Ecto neural progenitor cell (in vitro differentiated cells): ENCODE results near the gene GRAMD1A.
"Not testable (repeated sequence)": the region's sequence is repeated elsewhere in the genome, so short reads cannot be mapped to it uniquely, and the experiment has no call there.

Experiments
- DNase-seq: peaks from one replicate; pipeline ENCODE4 v3.0.0-alpha.2; 2018; ENCODE audit warnings: low spot score

The GRAMD1A gene

DNA sequence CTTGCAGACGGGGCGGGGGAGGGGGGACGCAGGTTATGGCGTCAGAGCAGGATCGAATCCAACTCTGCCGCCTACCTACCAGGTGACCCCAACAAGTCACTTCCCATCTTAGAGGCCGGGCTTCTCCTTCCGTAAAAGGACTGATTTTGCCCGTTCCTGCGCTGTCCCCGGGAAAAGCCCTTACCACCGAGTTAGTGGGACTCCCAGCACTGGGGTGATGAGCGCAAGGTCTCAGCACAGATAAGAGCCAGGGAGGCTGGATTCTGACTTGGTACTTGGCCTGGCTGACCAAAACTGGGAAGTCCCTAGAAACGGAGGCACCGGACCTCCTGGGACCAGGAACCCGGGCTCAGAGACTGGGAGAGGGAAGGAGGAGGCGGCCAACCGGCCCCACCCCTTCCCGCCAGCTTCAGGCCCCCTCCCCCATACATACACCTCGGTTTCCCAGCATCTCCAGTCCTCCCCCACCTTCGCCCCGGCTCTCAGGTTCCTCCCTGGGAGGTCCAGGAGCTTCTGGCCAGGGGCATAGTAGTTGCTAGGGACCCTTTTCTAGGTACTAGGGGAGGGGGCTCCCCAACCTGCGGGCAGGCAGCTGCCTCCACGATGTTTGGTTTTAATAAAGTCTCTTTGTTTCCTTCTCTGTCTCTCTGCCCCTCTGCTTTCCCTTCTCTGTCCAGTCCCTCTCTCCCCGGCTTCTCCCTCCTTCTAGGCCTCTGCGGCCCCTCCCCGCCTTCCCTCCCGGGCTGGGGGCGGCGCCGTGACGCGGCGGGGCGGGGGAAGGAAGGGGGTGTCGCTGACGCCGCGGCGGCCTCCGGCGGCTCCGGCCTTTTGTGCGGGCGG, at the start of gene GRAMD1A:
Gene GRAMD1A (plus strand): TSS at position 826 of the 840 bp plus-strand sequence. CDS start 156 bp downstream, outside the sequence.
- DNase-seq, result no peak

DNA sequence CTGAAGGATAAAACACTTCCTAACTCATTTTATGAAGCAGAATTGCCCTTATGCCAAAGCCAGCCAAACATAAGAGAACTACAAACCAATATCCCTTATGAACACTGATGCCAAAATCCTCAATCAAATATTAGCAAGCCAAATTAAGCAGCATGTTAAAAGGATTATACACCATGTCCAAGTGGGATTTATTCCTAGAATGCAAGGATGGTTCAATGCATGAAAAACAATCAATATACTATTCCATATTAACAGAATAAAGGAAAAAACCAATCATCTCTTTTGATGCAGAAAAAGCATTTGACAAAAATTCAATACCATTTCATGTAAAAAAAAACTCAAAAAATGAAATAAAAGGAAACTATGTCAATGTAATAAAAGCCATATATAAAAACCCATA, 47.0 kb upstream of the GRAMD1A start:
- DNase-seq, result no peak

DNA sequence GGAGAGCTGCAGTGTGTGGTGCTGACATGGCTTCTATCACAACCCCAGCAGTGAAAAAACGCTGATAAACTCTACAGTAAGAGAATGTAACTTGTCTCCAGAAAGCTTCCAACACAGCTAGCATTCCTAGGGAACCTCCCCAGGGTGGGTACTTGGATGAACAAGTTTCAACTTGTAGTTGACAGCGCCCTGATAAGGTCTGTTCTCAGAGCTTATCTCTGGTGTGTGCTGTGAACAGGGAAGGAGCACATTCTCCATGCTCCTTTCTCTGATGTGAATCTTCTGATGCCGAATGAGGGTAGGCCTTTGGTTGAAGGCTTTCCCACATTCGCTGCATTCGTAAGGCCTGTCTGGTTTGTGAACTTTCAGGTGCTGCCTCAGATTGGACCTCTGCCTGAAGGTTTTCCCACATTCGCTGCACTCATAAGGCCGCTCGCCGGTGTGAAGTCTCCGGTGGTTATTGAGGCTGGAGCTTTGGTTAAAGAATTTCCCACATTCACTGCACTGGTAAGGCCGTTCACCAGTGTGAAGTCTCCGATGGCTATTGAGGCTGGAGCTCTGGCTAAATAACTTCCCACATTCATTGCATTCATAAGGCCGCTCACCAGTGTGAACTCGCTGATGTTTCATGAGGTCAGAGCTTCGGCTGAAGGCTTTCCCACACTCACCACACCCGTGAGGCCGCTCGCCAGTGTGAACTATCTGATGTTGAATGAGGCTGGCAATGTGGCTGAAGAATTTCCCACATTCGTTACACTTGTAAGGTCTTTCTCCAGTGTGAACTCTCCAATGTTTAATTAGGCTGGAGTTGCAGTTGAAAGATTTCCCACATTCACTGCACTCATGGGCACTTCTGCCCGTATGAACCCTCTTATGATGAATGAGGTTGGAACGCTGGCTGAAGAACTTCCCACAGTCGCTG, 42.0 kb upstream of the GRAMD1A start:
- DNase-seq, result no peak

DNA sequence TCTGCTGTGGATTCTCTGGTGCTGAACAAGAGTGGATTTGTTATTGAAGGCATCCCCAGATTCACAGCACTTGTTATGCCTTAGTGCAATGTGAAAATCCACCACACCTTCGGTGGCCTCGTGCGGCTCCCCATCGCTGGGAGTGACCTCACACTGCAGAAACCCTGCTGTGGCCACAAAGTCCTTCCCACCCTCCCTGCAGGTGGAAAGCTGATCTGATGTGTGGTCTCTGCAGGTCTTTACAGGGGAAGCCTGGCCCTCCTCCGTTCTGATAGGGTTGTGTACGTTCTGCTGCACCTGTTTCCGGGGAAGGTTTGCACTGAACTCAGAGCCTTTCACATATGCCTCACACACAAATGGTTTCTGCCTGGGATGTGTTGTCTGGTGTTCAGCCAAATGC, 41.1 kb upstream of the GRAMD1A start:
- DNase-seq, result no peak

DNA sequence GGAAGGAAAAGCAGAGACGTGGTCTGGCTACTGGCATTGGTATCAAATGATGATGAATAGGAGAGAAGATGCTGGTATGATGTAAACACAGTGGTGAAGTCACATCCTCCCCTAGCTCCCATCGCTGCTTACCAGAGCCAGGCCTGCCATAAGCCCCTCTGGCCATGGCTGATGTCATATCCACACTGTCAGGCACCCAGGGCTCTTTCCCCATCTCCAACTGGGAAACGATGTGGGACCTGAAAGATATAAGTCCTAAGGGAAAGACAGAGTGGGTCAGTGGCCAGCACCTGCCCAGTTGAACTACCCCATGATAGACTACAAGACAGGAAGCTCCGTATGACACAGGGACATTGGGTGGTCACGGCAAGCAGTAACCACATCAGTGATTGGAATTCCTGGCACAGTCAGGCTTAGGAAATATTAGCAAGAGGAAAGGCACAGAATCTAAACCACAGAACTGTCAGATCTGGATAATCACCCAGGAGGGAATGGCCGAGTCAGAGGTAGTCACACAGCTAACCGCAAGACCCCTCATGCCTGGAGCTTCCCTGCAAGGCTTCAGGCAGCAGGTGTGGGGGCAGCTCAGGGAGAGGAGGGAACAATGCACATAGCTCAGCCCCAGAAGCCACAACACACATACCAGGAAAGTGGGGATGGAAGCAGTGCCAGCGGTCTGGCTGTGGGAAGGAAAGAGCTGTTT, 39.9 kb upstream of the GRAMD1A start:
- no peak for DNase-seq

DNA sequence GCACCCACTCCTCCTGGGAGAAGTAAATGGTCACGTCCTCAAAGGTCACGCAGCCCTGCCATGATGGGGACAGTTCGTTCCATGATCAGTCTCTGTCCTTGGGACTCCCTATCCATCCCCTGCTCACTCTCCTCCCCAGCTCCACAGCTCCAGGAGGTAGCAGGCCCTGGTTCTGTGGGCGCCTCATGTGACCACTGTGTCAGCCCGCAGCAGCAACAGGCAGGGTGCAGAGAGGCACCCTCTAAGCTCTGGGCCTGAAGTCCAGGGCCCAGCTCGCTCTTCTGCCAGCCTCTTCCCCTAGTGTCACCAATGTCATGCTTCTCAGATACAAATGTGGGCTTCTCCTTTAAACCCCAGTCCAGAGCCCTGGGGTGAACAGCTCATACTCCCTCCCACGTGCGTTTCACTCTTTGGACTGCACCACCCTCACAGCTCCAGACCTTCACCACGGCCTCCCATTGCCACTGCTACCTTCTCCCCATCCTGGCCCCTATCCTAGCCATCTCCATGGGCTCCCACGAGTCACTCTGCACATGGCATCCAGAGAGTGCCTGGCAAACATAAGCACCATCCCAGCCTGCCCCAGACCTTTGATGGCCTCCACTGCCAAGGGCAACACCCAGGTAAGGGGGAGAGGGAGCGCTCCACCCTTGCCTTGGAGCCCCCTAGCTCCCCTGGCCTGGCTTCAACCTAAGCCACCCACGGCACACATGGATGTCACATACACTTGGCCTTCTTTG, 39.0 kb upstream of the GRAMD1A start:
- no peak for DNase-seq

DNA sequence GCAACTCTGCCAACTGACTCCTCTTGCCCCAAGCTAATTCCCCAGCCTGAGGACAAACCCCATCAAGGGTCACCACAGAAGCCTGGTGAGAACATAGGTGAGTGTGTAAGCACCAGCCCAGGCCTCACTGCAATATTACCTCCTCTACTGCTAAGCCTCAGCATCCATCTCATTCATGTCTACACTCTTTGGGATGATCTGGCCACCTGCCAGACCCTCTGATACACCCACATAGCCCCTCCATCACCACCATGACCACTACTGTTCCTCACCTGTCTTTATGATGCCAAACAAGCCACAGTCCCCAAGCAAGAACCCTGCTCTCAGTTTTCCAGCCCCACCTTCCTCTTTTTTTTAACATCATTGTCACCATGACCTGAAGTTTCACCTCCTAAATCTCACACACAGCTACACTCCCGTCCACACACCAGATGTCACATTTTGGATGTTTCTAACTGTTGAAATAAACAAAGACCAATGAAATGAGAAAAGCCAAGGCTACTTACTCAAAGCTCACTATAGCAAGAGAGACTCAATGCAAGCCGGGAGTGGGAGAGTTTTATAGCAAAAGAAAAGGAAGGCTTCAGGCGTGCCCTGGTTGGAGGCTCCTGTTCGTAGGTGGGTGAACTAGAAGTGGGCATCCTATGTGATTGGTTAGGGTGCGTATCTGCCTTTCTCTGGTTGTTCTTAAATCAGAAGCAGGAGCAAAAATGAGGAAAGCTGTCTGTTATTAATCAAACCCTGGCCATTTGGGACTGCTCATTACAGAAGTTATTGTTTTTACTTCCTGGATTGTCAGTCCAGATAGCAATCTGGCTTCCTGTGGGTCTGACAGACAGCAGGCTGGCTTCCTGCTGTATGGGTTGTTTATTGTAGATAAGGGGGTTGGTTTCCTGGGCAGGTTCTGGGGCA, 38.1 kb upstream of the GRAMD1A start:
- DNase-seq, result no peak

DNA sequence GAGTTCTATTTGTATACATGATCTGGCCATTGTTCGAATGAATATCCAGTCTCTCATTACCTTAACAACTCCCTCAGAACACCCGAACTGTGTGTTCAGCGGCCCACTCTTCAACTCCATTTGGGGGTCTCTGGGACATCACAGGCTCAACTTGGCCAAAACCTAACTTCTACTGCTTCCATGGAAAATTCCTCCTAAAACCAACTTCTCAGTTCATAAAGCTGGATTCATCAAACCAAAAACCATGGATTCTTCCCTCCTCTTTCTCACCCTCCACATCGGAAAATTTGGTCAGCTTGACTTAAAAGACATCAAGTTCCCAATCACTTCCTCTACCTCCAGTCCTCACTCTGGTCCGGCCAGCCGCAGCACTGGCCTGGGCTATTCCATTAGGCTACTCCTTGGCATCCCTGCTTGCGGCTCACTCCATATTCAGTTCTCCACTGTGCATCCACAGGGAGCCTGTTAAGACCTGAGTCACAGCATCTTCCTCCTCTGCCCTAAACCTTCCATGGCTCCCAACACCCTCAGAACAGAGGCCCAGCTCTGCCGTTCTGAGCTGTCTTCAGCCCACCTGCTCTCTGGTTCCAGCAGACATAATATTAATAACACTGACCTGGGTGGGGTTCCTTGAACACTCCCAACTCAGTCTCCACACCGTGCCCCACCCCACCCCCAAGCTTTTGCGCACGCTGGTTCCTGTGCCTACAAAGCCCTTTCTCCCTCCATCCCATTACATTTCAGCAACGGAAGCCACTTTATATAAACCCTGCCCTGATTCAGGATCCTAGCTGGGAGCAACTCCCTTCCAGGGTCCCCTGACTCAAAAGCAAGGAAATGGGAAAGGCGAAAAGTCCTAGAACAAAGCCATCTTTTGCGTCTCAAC, 37.2 kb upstream of the GRAMD1A start:
- no peak for DNase-seq

DNA sequence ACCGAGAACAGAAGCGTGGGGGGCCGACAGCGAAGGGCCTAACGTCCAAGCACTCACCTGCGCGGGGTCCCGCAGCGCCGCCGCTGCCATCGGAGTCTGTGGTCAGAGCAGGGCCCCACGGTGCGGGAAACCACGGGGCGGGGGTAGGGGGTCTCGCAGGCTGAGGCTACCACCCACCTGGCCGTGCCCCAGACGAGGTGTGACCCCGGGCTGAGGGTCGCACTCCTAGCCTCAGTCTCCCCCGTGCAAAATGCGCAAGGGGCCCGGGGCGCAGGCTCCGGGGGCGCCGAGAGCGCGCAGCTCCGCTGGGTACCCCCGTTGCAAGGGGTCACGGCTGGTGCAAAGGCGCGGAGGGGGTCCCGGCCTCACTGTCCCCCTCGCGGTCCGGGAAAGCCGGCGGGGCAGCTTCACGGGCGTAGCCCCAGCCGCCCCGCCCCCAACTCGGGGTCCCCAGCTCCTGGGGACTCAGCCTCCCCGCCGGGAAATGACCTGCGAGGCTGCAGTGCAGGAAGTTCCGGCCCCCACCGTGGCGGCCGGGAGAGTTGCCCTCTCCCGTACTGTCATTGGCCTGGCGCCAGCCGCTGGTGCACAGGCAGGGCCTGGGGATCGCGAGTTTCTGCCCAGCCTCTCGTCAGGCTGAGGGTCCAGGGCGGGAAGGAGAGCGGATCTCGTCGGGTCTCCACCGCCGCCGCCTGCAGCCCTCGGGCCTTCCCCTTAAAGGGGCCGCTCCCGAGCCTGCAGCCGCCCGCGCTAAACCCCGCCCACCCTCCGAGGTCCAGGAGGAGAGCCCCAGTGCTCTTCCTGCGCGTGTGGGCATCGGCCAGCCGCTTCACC, 36.3 kb upstream of the GRAMD1A start, which contains the start of gene ZNF792:
Gene ZNF792 (minus strand): TSS at position 657 of the 834 bp plus-strand sequence. CDS start 567 bp downstream, at position 90.
- DNase-seq, result peak; percentile 81

DNA sequence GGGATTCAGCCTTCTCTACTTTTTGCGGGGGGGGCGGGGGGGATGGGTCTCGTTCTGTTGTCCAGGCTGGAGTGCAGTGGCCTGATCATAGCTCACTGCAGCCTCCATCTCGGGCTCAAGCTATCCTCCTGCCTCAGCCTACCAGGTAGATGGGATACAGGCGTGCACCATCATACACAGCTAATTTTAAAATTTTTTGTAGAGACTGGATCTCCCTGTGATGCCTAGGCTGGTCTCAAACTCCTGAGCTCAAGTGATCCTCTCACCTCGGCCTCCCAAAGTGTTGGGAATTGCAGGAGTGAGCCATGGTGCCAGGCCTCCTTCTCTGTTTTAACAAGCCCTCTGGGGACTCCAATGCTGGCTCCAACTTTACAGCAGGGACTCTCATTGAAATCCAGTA, 35.5 kb upstream of the GRAMD1A start:
- no peak for DNase-seq

DNA sequence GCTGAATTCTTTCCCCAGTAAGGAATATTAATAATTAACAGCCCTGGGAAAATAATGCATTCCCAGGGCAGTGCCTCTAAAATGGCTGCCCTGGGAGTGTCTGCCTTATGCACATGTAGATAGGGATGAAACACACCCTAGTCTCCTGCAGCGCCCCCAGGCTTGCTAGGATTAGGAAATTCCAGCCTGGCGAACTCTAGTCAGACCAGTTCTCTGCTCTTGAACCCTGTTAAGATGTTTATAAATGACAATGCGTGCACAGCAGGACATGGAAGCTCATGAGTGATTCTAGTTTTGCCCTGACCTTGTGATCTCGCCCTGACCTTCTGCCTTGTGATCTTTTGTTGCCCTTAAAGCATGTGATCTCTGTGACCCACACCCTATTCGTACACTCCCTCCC, 34.6 kb upstream of the GRAMD1A start:
- DNase-seq, result not testable (repeated sequence)

DNA sequence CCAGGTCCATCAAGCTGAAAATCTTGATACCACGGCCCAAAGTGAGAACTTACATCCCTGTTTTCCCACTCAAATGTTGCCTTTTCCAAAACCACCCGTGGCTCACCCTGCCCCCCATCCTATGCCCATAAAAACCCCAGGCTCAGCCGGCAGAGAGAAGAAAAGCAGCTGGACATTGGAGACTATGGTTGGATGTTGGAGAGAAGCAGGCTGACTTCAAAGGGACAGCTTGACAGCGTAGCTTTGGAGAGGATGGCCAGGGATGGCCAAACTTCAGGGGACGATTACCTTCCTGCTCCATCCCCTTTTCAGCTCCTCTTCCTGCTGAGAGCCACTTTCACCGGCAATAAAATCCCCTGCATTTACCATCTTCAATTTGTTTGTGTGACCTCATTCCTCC, 32.6 kb upstream of the GRAMD1A start:
- no peak for DNase-seq

DNA sequence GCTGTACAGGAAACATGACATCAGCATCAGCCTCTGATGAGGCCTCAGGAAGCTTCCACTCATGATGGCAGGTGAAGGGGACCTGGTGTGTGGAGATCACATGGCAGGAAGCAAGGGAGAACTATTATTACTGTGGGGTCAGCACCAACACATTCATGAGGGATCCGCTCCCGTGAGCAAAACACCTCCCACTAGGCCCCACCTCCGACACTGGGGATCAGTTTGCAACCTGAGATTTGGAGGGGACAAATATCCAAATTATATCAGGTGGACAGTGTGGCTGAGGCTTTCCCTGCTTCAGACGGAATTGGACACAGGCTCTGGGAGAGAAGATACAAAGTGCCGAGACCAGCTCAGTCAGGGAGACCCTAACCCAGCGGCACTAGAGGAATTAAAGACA, 30.4 kb upstream of the GRAMD1A start:
- DNase-seq, result no peak

DNA sequence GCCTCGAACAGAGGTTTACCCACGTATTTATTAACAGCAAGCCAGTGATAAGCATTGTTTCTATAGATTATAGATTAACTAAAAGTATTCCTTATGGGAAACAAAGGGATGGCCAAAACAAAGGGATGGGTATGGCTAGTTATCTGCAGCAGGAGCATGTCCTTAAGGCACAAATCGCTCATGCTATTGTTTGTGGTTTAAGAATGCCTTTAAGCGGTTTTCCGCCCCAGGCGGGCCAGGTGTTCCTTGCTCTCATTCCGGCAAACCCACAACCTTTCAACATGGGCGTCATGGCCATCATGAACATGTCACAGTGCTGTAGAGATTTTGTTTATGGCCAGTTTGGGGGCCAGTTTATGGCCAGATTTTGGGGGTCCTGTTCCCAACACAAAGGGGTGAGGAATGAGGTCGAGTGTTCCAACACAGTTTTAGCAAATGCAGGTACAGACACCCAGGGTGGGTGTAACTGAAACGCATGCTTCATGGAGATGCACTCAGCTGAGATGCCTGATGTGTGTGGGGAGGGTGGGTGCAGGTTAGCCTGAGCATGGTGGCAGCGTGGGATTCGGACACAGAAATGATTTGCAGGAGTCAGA, 29.8 kb upstream of the GRAMD1A start:
- DNase-seq, result not testable (repeated sequence)

DNA sequence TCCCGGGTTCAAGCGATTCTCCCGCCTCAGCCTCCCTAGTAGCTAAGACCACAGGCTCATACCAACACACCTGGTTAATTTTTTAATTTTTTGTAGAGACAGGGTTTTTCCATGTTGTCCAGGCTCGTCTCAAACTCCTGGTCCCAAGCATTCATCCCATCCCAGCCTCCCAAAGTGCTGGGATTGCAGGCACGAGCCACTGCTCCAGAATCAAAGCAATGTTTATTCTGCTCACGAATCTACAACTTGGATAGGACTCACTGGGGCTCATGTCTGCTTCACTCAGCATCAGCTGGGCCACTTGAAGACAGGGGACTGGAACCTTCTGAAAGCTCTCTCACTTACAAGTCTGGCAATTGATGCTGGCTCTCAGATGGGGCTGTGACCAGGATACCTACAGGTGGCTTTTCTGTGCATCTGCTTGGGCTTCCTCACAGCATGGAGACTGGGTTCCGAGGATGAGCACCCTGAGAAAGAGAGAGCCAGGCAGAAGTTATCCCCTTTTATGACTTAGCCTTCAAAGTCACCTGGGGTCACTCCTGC, 27.9 kb upstream of the GRAMD1A start:
- DNase-seq, result no peak

DNA sequence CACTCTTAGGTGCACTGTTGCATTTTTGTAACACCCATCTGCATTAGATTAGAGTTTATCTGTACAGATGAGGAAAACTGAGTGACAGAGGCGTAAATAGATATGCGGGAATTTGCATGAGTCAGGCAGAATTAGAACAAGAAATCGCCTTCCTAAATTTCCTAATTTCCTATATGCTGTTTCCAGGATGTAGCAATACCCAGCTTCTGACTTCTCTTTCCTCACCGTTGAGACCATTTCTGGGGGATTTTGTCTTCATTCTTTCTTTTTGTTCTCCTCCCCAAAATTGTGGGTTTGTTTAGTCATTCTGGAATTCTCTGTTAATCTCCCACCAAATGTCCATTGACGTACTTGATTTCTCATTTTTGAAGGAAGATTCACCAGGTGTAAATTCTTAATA, 25.5 kb upstream of the GRAMD1A start:
- no peak for DNase-seq

DNA sequence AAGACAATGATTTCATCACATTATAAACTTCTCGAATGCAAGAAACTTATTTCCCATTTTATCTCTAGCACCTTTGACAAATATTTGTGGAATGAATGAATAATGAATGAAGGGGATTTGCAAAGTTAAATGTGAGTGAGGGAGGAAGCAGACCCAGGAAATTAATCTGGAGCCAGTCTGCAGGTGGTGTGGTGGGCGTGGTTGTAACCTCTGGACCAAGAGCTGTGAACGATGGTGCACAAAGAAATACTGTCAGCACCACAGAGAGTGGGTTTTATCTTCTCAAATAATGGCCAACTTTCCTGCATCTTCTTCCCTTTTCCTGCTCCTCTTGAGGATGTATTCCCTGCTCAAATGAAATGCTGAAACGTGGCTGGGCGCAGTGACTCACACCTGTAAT, 25.1 kb upstream of the GRAMD1A start:
- no peak for DNase-seq

DNA sequence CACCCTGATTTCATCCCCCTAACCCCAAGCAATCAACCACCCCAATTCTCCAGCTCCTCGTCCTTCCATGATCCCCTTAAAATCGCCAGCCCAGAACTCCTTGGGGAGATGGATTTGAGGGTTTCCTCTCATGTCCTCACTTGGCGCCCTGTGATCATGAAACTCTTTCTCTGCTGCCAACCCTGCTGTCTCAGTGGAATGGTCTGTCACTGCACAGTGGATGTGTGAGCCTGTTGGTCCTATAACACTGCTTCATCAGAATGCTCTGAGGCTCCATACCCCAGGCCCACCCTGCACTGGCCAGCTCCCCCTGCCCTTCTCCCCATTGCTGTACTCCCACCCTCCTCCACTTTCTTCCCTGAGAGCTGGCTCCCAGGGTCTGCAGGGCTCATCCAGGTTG, 23.5 kb upstream of the GRAMD1A start:
- DNase-seq, result no peak
